Body of pancreas (tissue), 4 donors: ENCODE measurements around the gene CEP20. TPM values are rescaled to one million over a fixed set of nuclear protein-coding genes. Genes with fewer than 3 reads are reported as not detected.
"Not testable (repeated sequence)": the region's sequence is repeated elsewhere in the genome, so short reads cannot be mapped to it uniquely, and the experiment has no call there.

Experiments used
- ATAC-seq: fragments of 150-250 bp; one replicate; pipeline ENCODE4 v1.9.1; 2016
- DNase-seq, 4 donors: peaks; one replicate each; pipeline ENCODE4 v3.0.0-alpha.2; 2019
- H3K27ac ChIP-seq, 4 donors: fragments of 200-600 bp; sonication (generic); 1 replicate in 3 of 4; 2 replicates in 1 of 4; pipeline versions ENCODE4 v1.5.1 to v1.6.1; 2016 to 2019; ENCODE audit warnings: mild to moderate bottlenecking in 1 of 4, mixed read lengths in 1 of 4, moderate library complexity in 1 of 4
- H3K27me3 ChIP-seq, 2 donors: fragments of 200-600 bp; sonication (generic); one replicate each; pipeline ENCODE4 v1.6.0; 2016; ENCODE audit warnings: mild to moderate bottlenecking in 1 of 2
- H3K36me3 ChIP-seq, 2 donors: fragments of 200-600 bp; sonication (generic); replicated peaks in 1 of 2; 2 replicates each; pipeline ENCODE4 v1.5.1; 2016; ENCODE audit warnings: low read depth in 2 of 2; ENCODE audit not compliant: insufficient read depth in 1 of 2
- H3K4me1 ChIP-seq: fragments of 200-600 bp; sonication (generic); one replicate; pipeline ENCODE4 v1.6.0; 2016
- H3K4me3 ChIP-seq, 2 donors: fragments of 200-600 bp; sonication (generic); 1 replicate in 1 of 2; 2 replicates in 1 of 2; pipeline ENCODE4 v1.5.1; 2016 to 2019
- H3K9me3 ChIP-seq, 3 donors: fragments of 200-600 bp; sonication (generic); 1 replicate in 2 of 3; 2 replicates in 1 of 3; pipeline ENCODE4 v1.5.1; 2016
- CTCF ChIP-seq, 7 experiments: fragments of 450-650 bp in 4 of 7; fragments of 200-600 bp in 3 of 7; sonication (generic) in 3 of 7; IDR thresholded peaks; one replicate each; pipeline ENCODE4 v1.5.1; 2016 to 2019; ENCODE audit warnings: antibody characterized with exemption in 7 of 7
- POLR2A ChIP-seq, 3 donors: fragments of 450-650 bp; IDR thresholded peaks; one replicate each; pipeline ENCODE4 v1.6.1; 2016; ENCODE audit warnings: antibody characterized with exemption in 3 of 3, mild to moderate bottlenecking in 2 of 3
- WGBS, 2 donors: methylation state at CpG; one replicate each; pipeline ENCODE4 v1.1.5; 2017; 5-methylcytosine and 5-hydroxymethylcytosine counted together
- intact Hi-C: fragments of 100-400 bp; cut with DNase I; formaldehyde crosslinking; loops from one replicate; pipeline ENCODE4 v1.15.1; 2023
- total RNA-seq, 2 donors: library from RNA; depleted of rRNA; stranded (reverse); fragments of >200 nt; gene quantifications; one replicate each; pipeline ENCODE4 v1.1.0, GENCODE V29; 2016

The CEP20 gene
- total RNA-seq, 2 donors from 2014 or later, result 17.5 to 21.3 TPM

- no peaks in the 10 kb centered on the region for H3K4me1 ChIP-seq
- ATAC-seq, result no peak
- no peaks in the 10 kb centered on the region for H3K27me3 ChIP-seq
- 67 to 68% methylated on average over 9 of the region's 9 CpGs for WGBS, 2 donors
- TF ChIP-seq CTCF (IDR thresholded peaks at IDR 0.05), result no peak
- no peak for TF ChIP-seq POLR2A (IDR thresholded peaks at IDR 0.05)
- no peak overlapping the region for H3K4me3 ChIP-seq
- intact Hi-C loops, result no loop called here
- no peak for DNase-seq
- H3K9me3 ChIP-seq, result no peaks in the 10 kb centered on the region
- H3K27ac ChIP-seq, result no peak overlapping the region
- no peaks in the 10 kb centered on the region for H3K36me3 ChIP-seq
These were observed 40.7 kb downstream of the CEP20 start for GRCh38 chr16:15847611-15848175.

- Histone ChIP-seq H3K27ac (no peak overlapping the region), H3K4me1 (no peaks in the 10 kb centered on the region), H3K9me3 (no peaks in the 10 kb centered on the region), H3K4me3 (no peak overlapping the region), H3K27me3 (no peaks in the 10 kb centered on the region), H3K36me3 (no peaks in the 10 kb centered on the region)
- ATAC-seq, result no peak
- 65 to 66% methylated on average over 4 of the region's 4 CpGs for WGBS, 2 donors
- intact Hi-C loops, result no loop called here
- TF ChIP-seq CTCF (IDR thresholded peaks at IDR 0.05) (no peak), POLR2A (IDR thresholded peaks at IDR 0.05) (no peak)
- DNase-seq, result no peak
These were observed 41.9 kb downstream of the CEP20 start for GRCh38 chr16:15846510-15846909.

GRCh38 chr16:15843635-15844279 lies 44.6 kb downstream of the CEP20 start:
- no peaks in the 10 kb centered on the region for H3K4me1 ChIP-seq
- no peak for ATAC-seq
- intact Hi-C loops, result no loop called here
- no peak overlapping the region for H3K27ac ChIP-seq
- no peaks in the 10 kb centered on the region for H3K36me3 ChIP-seq
- no peak for TF ChIP-seq POLR2A (IDR thresholded peaks at IDR 0.05)
- TF ChIP-seq CTCF (IDR thresholded peaks at IDR 0.05), result no peak
- no peaks in the 10 kb centered on the region for H3K27me3 ChIP-seq
- WGBS, 2 donors, result 86 to 87% methylated on average over 10 of the region's 10 CpGs
- H3K9me3 ChIP-seq, result no peaks in the 10 kb centered on the region
- no peak overlapping the region for H3K4me3 ChIP-seq
- DNase-seq, result no peak

GRCh38 chr16:15839204-15839603 lies 49.2 kb downstream of the CEP20 start:
- H3K9me3 ChIP-seq, H3K4me1 ChIP-seq, intact Hi-C loops, H3K27me3 ChIP-seq, H3K27ac ChIP-seq, H3K36me3 ChIP-seq, H3K4me3 ChIP-seq, DNase-seq, ATAC-seq: not testable (repeated sequence)
- WGBS, 2 donors, result 82 to 93% methylated on average over 8 of the region's 8 CpGs

- no peaks in the 10 kb centered on the region for H3K27me3 ChIP-seq
- DNase-seq (no peak), ATAC-seq (no peak)
- H3K9me3 ChIP-seq, result no peaks in the 10 kb centered on the region
- H3K36me3 ChIP-seq, result no peaks in the 10 kb centered on the region
- 91% methylated on average over 11 of the region's 11 CpGs for WGBS, 2 donors
- no peaks in the 10 kb centered on the region for H3K4me1 ChIP-seq
- TF ChIP-seq CTCF (IDR thresholded peaks at IDR 0.05) (no peak), POLR2A (IDR thresholded peaks at IDR 0.05) (no peak)
- intact Hi-C loops, result no loop called here
- H3K27ac ChIP-seq, result no peak overlapping the region
- no peak overlapping the region for H3K4me3 ChIP-seq
These were observed 50.6 kb downstream of the CEP20 start for GRCh38 chr16:15837761-15838160.
